Measurements from ENCODE around the gene GPR78.
"Not testable (repeated sequence)": the region's sequence is repeated elsewhere in the genome, so short reads cannot be mapped to it uniquely, and the experiment has no call there.

- not testable (repeated sequence) for TF ChIP-seq CTCF (IDR thresholded peaks at IDR 0.05; ENCODE audit: low read length); EZH2 (optimal IDR thresholded peaks at IDR 0.05; ENCODE audit: low read depth, low read length); EZH2phosphoT487 (IDR thresholded peaks at IDR 0.05; ENCODE audit: low read length)
These were observed 51.7 kb downstream of the GPR78 start for GRCh38 chr4:8631896-8632295.

All from MM.1S (cell line).